HG03175 (cell line): Measurements from ENCODE around the gene PRIMA1.

Source experiments
- ATAC-seq: cut with Tn5 transposase; IDR thresholded peaks from one replicate; pipeline ENCODE4 v1.9.1; 2021; ENCODE audit warnings: mild to moderate bottlenecking, moderate library complexity; ENCODE audit not compliant: unreplicated experiment

The PRIMA1 gene

DNA sequence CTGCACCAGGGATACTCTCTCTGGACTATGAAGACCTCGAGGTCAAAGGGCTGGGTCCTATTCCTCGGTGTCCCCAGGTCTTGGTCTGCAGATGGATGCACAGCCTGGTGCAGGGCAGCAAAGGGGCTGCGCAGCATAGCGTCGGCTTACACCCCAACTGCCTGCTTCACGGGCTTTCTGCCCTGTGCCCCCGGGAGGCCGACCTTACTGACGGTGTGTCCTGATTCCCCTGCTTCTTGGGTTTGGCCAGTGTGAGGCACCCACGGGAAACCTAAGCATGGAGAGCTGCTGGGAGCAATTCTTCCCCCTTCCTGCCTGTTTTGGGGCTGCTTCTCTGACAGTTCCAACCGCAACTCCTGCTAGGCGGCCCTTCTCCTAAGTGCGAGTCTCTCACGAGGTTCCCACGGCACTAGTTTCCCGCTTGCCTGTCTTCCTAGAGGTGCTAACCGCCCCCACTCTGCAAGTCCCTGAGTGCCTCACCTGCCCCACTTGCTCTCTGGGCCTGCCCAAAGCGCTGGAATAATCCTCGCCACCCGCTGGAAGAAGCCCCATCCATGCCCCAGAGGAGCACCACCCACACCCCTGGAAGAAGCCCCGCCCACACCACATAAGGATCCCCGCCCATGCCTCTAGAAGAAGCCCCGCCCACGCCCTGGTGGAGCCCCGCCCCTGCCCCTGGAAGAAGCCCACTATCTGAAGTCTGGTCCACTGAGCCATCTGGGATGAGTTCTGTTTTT is 54.0 kb downstream of the PRIMA1 start:
- ATAC-seq: no peak

DNA sequence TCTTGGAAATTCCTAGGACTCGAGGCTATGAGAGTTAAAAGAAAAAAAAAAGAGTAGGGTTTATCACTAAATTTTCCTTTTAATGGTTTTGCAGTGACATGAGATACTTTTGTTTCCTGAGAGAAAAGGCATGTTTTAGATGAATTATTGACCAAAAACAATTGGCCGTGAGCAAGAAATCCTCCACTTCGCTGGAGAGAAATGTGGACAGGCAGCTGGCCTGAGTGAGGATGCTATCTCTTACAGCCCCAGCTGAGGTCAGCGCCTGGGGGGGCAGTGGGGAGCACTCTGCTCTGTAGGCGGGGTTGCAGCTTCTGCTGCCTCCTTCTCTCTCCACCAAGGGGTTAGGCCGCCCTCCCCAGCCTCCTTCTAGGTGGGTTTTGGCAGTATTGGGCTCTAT is 54.7 kb downstream of the PRIMA1 start:
- no peak for ATAC-seq

DNA sequence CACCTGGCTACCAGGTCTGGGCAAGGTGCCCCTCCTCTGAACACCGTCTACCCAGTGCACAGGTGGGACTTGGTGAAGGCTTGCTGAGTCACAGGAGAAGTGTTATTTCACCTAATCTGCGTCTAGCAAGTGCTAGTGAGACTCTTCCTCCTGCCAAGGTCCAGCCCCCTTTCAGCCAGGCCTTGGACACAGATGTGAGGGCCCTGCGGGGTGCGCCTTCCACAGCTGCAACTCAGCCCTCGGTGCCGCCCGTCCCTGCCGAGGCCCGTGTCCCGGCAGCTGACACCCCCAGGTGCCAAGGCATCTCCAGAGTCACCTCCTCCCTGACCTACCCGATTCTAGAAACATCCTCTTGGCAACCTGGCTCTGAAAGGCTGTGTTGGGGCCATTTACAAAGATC is 55.1 kb downstream of the PRIMA1 start:
- ATAC-seq: no peak

DNA sequence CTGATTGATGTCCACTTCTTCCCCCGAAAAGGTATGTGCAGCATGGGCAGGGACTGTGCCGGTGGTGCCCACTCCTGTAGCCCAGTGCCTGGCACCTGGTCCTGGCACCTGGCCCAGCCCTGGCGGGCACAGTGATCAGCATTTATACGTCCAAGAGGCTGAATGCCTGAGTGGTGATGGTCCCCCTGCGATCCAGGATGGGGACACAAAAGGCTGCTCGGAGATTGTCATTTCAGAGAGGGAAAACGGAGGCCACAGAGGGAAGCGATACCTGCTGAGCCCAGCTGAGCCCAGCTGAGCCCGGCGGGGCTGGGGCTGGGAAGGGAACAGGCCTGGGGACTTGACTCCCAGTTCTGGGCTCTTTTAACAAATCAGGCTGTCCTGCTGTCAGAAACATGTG is 55.8 kb downstream of the PRIMA1 start:
- ATAC-seq: no peak

DNA sequence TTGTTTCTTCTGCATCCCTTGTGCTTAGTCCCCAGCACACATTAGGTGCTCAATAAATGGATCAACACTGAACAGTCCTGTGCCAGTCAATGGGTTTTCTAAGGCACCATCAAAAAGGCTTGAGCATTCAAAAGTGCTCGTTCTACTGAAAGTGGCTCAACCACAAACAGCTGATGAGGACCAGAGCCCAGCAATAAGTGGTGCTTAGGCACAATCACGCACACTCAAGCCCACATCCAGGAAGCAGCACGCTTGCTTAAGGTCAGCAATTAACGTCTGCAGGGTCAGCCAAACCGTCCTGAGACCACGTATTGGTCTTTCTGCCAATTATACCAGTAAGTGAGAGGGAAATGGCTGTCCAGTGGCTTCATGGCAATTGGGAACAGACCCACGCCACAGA is 56.5 kb downstream of the PRIMA1 start:
- ATAC-seq: no peak

DNA sequence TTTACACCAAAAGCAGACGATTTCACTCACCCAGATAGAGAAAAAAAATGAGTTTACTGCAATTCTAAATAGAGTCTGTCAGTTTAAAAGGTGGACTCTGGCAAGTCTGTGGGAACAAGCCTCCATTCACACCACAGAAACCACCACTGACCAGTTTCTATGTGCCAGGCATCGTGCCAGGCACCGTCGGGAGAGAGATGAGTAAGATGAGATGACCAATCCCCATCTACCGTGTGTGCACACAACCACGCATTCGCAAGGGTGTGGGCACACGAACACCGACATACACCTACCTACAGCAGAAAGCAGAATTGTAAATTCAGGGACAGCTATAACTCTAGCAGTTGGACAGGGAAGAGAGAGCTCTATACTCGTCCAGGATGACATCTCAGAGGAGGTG is 58.3 kb downstream of the PRIMA1 start:
- ATAC-seq: no peak

DNA sequence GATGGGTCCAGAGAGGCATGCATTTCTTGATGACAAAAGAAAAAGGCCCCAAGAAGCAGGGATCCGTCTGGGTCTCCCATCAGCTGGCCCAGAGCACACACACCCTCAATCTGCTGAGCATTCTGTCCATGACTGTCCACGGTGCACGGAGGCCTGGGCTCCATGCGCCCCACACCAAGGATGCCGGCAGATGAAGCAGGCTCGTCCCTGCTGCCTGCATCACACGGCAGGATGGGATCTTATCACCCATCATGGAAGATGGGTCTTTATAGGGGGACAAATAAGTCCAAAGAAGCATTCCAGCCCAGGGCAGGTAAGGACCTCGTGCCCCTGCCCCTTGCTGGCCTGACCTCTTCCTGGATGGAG is 59.7 kb downstream of the PRIMA1 start:
- ATAC-seq: no peak

DNA sequence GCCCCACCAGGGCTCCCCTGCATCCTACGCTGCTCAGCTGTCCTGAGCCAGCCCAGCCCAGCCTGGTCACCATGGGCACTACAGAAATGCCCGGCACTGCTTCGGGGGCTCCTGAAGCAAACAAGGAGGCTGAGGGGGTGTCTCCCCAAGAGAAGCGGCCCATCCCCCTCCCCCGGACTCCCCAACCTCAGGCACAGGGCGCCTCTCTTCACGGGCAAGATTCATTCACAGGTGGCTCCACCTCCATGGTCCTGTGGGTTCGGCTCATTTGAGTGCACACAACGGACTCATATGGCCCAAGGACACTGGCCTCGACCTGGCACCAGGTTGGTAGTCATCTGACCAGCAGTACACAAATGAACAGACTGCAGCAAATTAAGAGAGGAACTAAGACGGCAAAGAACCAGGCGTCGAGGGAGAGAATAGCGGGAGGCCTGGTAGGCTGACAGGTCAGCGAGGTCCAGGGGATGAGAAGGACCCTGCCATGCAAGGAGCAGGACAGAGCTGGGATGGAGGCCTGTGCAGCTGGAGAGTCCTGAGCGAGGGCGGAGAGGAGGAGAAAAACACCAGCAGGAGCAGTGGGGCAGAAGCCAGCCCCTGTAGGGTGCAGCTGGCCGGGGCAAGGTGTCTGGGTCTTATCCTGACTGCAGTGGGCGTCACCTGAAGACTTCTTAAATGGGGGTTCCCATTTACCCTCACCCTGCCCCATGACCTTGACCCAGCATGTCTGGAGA is 60.2 kb downstream of the PRIMA1 start:
- ATAC-seq: no peak

DNA sequence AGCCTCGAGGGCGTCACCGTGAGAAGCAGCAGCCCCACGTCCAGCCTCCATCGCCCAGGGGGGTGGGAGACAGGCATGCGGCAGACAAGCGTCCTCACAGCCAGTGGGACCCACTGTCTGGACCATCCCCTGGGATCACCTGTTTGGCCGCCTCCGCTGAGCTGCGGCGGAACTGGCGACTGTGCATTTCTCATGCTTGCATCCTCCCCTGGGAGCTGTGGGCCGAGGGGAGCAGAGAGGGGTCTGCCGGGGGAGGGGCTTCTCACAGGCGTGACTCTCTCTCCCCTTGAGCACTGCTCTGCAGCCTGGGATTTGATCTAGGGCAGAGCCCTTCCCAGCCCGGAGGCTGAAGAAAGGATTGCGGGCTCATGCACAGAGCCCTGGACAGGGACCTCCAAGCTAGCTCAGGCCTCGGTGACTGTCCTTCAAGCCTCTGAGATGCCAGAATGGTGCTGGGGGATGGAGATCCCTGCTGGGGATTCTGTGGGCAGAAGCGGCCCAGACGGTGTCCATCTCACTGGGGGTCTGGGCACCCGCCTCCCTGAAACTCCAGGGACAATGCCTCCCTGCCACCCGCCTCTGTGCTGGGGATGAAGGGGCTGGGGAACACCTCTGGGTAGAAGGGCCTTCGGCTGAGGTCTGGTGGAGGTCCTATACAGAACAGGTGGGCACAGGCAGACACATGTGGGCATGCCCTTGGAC is 61.1 kb downstream of the PRIMA1 start:
- no peak for ATAC-seq

DNA sequence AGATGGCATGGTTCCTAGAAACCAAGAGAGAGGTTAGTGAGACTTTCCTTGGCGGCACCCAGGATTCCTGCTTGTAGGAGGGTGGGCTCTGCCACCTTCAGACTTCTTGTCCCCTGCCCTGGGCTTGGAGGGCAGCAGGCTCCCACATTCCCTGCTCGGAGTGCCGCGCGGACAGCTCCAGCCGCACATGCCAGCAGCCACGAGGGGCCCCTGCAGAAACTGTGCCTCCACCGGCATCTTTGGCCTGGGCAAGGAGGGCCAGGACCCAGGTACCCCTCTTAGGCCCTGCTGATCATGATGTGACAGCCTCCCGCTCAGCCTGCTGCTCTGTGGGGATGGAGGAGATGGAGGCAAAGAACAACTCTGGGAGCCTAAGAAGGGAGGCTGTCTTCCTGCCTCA is 62.3 kb downstream of the PRIMA1 start:
- ATAC-seq: no peak

DNA sequence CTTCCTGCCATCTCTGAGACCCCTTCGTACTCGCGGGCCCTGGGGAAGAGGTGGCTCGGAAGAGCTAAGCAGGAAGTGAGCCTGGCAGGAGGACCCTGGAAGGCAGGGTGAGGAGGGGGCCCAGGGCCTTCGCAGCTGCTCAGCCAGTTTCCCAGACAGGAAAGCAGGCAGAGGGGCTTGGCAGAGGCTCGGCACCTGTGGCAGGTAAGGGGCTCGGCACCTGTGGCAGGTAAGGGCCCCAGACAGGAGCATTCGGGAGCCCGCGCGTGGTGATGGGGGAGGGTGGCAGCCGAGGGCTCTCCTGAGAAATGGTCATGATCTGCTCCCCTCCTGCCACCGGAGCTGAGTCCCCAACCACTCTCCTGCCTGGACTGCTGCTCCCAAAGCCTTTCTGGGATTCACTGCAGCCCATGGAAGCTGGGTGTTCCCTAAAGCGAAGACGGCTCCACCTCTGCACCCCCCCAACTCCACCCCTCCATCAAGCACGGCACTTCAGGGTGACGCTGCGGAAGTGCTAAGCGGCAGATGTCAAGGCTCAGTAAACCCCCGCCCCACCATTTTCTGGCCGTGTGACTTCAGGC is 63.2 kb downstream of the PRIMA1 start:
- no peak for ATAC-seq

DNA sequence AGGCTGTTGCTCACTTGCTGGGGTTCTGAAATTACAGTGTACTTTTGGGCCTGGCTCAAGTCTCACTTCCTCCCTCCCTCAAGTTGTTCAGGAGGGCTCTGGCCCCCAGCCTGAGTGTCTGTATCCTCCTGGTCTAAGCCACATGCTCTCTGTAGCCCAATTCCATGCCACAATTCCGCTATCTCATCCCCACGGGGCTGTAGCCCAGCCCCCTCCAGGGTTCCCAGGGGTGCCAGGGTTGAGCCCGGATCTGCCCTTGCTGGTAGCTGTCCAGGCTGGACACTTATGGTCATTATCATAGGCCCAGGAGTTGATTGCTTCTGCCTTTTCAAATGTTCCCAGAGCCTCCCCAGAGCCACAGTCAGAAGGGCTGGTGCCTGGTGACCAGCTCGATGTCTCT is 65.3 kb downstream of the PRIMA1 start:
- ATAC-seq: no peak

DNA sequence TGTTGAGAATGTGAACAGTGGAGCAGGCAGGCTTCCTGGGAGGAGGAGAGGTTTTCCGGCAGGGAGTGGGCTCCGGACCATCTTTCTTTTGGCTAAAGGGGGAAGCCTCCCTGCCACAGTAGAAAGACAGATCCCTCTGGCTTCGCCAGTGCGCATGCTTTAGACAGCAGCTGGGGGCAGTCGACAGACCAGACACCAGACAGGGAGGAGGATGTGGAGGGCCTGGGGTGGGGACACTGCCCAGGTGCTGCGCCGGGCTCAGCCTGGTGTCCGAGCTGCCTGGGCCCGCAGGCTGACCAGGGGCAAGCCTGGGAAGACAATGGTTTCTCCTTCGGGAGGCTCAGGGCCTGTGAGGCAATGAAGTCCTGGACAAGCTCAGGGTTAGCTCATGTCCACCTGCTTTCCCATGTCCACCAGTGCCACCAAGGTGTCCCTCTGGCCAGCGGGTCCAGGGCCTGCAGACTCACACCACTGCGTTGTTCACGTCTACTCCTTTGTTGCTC is 67.3 kb downstream of the PRIMA1 start:
- ATAC-seq: no peak

DNA sequence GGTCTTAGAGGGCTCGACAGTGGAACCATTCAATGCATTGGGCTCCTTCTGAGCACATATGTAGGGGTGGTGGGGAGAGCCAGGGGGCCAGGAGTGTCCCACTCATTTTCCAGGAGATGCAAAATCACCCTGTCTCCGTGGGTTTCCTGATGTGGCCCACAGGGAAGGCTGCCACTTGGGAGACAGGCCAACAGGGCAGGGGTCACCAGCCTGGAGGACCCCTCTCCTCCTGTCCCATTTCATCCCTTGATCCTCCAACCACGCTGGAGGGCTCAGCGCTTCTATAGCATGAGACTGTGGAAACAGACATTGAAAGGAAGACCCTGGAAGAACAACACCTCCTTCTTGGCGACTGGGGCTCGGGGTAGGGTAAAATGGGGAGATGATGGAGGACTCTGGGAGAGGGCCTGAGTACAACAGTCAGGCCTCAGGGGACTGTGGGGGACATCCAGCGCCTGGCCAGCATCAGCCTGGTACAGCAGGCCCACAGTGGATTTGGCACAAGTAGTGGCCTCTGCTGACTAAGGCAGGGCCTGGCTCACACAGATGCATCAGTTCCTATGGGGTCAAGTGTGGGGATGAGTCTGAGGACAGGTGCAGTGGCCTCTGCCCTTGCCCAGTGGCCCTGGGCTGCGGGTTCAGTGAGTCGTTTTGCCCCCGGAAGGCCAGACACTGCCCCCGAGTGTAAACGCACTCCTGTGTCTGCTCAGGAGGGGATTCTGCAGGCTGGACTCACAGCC is 68.0 kb downstream of the PRIMA1 start:
- no peak for ATAC-seq

DNA sequence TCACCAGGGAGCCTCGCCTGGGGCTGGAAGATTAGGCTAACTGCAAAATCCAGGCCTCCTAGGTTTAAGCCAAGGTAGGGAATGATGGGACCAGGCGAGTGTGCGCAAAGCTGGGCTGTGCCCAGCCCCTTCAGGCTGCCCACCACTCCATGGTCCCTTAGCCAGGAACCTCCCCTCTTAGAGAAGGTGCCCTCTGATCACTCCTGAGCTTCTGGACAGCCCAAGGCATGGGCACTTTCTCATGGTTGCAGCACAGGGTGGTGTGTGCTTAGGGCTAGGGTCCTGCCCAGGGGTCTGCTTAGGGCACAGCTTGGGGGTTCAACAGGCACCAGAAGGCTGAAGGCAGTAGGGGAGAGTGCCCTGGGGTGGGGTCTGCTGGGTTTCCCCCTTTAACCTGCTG is 69.0 kb downstream of the PRIMA1 start:
- no peak for ATAC-seq

DNA sequence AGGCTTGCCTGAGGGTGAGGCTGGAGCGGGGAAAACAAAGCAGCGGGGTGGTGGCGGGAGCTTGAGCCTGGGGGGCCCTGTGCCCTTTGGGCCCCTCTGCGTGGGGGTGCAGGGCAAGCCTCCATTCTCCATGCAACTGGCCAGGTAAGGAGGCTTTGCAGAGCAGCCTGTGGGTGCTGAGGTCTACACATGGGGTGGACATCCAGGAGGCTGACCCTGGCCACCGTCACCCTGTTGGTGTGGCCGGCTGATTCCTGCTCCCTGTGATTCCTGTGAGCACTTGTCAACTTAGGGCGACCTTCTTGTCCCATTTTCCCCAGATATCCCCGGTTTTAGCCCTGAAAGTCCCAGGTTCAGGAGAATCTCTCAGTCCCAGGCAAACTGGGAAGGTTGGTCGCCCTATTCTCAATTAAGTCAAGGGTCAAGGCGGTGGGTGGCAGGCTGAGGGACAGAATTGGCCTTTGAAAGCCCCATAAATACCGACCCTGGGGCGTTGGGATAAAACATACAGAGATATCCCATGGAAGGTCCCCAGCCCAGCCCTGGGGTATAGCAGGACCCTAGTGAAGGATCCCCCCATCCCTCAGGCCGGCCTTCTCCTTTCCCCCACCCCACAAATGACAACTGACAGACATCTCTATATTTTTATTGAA is 70.5 kb downstream of the PRIMA1 start:
- ATAC-seq: no peak

DNA sequence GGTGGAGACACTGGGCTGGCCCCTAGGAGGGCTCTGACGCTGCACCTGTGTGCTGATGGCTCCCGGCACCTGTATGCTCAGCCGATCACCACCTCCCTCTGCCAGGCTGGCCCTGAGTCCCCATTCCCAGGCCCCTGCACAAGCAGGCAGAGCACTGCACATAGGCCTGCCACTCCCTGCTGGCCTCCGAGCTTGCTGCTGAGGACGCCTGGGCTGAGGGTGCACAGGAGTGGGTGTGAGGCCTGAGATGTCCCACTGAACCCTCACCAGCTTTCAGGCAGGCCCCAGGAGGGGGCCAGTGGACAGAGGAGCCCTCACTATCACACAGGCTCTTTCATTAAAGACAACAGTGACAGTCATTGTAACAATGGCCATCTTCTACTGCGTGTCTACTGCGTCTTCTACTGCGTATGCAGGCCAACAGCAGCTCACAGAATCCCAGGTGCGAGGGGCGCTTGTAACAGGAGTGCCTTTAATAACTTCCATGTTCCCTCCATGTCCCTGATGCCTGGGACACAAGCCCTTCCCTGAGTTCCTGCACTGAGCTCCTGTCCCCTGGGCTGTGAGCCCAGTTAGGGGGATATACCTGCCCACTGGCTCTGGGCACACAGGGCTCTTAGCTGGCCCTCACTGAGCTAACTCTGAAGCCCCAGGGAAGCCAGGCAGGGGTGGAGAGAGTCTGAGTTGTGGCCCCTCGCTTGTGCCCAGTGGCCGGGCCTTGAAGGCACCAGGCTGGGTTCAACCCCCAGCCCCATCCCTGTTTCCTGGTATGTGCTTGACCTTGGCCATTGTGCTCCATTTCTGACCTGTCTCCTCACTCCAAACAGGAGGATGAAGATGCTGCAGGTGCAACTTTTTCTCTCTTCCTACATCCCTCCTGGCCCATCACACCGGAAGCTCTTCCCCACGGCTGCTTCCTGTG is 71.3 kb downstream of the PRIMA1 start:
- no peak for ATAC-seq

DNA sequence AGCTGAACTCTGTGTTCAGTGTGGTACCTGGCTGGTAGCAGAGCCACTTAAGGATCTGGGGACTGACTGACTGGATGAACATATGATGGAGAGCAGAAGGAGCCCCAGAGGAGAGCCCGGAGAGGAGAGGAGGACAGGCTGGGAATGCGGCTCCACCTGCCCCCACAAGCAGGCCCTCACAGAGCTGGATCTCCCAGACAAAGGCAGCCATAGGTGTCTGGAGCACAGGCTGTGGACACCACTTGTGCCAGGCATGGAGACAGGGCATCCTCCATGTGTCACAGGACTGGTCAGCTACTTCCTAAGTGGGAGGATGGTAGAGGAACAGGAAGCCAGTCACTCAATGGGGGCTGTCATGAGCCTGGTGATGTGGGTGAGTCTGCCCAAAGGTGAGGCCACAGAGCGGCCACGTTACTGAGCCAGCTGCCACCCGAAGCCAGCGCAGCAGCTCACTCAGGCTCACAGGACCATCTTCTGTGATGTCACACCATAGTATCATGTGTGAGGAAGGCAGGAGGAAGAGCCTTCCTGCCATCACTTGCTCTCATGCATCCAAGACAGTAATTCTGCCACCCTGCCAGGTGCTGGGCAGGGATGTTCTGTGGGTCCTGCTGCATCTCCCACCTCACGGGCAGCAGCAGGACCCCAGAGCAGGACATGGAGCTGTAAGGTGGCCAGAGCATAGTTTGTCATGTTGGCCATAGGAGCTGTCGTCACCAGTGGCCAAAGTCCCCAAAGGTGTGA is 72.1 kb downstream of the PRIMA1 start:
- ATAC-seq: no peak
